Calu3 (cell line): ENCODE measurements around the gene MSLN. TPM values are rescaled to one million over a fixed set of nuclear protein-coding genes. Genes with fewer than 3 reads are reported as not detected.
A peak's percentile ranks its signal among the peaks of the same experiment; 100 is the strongest.
"Not testable (repeated sequence)": the region's sequence is repeated elsewhere in the genome, so short reads cannot be mapped to it uniquely, and the experiment has no call there.

Source experiments
- BruUV-seq: library from RNA; stranded (reverse); fragments of 400-500 nt; replicated peaks from 2 replicates; lab custom pipeline; 2021; lab: Mats Ljungman, UMichigan
- CTCF ChIA-PET: fragments of 300-600 bp; sonication (Branson Sonifier 250); formaldehyde crosslinking; loops from one replicate; lab custom pipeline; 2022; ENCODE audit warnings: antibody characterized with exemption; lab: Charles Lee
- DNase-seq: peaks from one replicate; pipeline ENCODE4 v3.0.0; 2022
- H3K27ac Mint-ChIP-seq: one replicate; pipeline ENCODE4 v1.8.0; 2022; ENCODE audit warnings: mixed read lengths; ENCODE audit not compliant: unreplicated experiment
- H3K27me3 Mint-ChIP-seq: one replicate; pipeline ENCODE4 v1.8.0; 2022; ENCODE audit warnings: mixed read lengths; ENCODE audit not compliant: unreplicated experiment
- H3K36me3 Mint-ChIP-seq: one replicate; pipeline ENCODE4 v1.8.0; 2022; ENCODE audit warnings: mild to moderate bottlenecking, moderate library complexity, mixed read lengths; ENCODE audit not compliant: insufficient read depth, unreplicated experiment
- H3K4me1 Mint-ChIP-seq: one replicate; pipeline ENCODE4 v1.8.0; 2022; ENCODE audit warnings: mild to moderate bottlenecking, low read depth, mixed read lengths; ENCODE audit not compliant: unreplicated experiment
- H3K4me3 Mint-ChIP-seq: one replicate; pipeline ENCODE4 v1.8.0; 2022; ENCODE audit warnings: mild to moderate bottlenecking, low read depth, moderate library complexity, mixed read lengths; ENCODE audit not compliant: unreplicated experiment
- H3K9me3 Mint-ChIP-seq: one replicate; pipeline ENCODE4 v1.8.0; 2022; ENCODE audit warnings: low read depth, mixed read lengths; ENCODE audit not compliant: unreplicated experiment
- intact Hi-C: fragments of 100-400 bp; cut with micrococcal nuclease; formaldehyde crosslinking; loops from one replicate; pipeline ENCODE4 v1.10.0; 2022; ENCODE audit not compliant: unreplicated experiment
- total RNA-seq: library from RNA; stranded (reverse); gene quantifications from 2 replicates; pipeline ENCODE4 v1.2.3, GENCODE V29; 2022
- TF ChIP-seq, protein P1 (sequence below): fragments of 200-600 bp; IDR thresholded peaks from one replicate; pipeline ENCODE4 v1.8.0; 2022; ENCODE audit warnings: antibody characterized with exemption; ENCODE audit not compliant: unreplicated experiment

Gene MSLN
- total RNA-seq, 1 experiment from 2014 or later = 3.4 TPM

DNA sequence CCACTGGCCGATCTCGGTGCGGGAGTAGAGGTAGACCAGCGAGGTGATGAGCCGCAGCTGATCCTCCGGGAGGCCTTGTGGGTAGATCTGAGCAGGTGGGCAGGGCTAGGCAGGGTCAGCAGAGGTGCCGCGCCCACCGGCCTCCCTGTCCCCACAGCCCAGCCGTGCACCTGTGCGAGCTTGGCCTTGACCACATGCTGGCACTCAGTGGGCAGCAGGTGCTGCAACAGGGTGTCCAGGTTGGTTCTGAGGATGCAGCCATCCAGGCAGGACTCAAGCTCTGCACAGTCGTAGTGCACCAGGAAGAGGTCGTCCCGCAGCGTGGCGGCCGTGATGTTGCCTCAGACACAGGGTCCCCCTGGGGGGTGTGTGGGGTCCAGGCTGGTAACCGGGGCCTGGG is 12.4 kb downstream of the MSLN start:
- no peak for DNase-seq
- Mint-ChIP-seq H3K9me3 (no peaks in the 10 kb centered on the region), H3K27me3 (peaks cover 38% of the 10 kb centered on the region), H3K36me3 (peaks cover 4% of the 10 kb centered on the region), H3K4me1 (peaks cover 6% of the 10 kb centered on the region), H3K27ac (no peak overlapping the region), H3K4me3 (no peak overlapping the region)
- intact Hi-C loops = no loop called here
- CTCF ChIA-PET = interaction anchor here (0.7 kb wide), 3 partner anchors 12 to 429 kb away, joined by 4 to 5 read pairs (median 5); no protein-coding TSS in a partner anchor
- no TSS peak for BruUV-seq
- TF ChIP-seq, protein P1, sequence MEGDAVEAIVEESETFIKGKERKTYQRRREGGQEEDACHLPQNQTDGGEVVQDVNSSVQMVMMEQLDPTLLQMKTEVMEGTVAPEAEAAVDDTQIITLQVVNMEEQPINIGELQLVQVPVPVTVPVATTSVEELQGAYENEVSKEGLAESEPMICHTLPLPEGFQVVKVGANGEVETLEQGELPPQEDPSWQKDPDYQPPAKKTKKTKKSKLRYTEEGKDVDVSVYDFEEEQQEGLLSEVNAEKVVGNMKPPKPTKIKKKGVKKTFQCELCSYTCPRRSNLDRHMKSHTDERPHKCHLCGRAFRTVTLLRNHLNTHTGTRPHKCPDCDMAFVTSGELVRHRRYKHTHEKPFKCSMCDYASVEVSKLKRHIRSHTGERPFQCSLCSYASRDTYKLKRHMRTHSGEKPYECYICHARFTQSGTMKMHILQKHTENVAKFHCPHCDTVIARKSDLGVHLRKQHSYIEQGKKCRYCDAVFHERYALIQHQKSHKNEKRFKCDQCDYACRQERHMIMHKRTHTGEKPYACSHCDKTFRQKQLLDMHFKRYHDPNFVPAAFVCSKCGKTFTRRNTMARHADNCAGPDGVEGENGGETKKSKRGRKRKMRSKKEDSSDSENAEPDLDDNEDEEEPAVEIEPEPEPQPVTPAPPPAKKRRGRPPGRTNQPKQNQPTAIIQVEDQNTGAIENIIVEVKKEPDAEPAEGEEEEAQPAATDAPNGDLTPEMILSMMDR = no peak

DNA sequence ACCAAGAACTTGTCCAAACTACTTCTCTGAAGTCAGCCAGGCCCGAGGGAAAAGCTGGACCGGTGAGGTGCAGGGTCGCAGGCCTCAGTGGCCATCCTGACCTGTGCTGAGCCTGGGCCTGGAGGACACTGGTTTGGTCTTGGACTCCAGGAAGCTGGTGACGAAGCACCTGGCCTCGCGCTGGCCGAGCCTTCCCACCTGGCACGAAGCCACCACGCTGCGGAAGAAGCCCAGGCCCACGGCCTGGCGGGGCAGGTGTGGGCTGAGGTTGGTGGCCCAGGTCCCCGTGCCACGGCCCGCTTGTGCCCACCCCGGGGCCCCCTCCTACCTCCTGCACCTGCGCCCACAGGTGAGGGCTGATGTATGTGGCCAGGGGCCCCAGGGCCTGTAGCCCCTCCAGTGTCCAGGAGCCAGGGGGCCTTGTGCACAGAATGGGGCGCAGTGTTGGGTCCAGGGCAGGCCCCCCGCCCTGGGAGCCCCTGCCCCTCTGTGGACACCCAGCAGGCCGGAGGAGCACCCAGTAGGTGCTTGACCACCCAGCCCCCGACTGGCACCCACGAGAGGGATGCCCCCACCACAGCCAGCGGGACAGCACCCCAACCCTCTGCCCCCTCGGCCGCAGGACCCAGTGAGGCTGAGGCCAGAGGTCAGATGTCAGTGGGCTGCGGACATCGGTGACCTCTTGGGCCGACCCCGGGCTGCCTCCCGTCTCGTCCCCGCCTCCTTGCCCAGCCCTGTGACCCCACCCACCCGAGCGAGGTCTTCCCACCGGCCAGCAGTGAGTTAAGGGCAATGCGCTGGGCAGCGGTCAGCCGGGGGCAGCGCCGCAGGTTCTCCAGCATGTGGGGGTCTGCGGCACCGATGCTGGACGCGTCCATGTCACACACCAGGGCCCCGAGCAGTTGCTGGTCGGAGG is 13.8 kb downstream of the MSLN start:
- H3K36me3 Mint-ChIP-seq = no peaks in the 10 kb centered on the region
- intact Hi-C loops = no loop called here
- BruUV-seq = no TSS peak
- peaks cover 38% of the 10 kb centered on the region for H3K27me3 Mint-ChIP-seq
- CTCF ChIA-PET = interaction anchor here (0.9 kb wide), 1 partner anchor 61 kb away, joined by 5 read pairs; no protein-coding TSS in a partner anchor
- H3K9me3 Mint-ChIP-seq = no peaks in the 10 kb centered on the region
- no peak overlapping the region for H3K4me3 Mint-ChIP-seq
- DNase-seq = peak; percentile 60
- peaks cover 8% of the 10 kb centered on the region for H3K4me1 Mint-ChIP-seq
- TF ChIP-seq, protein P1 = no peak
- no peak overlapping the region for H3K27ac Mint-ChIP-seq

DNA sequence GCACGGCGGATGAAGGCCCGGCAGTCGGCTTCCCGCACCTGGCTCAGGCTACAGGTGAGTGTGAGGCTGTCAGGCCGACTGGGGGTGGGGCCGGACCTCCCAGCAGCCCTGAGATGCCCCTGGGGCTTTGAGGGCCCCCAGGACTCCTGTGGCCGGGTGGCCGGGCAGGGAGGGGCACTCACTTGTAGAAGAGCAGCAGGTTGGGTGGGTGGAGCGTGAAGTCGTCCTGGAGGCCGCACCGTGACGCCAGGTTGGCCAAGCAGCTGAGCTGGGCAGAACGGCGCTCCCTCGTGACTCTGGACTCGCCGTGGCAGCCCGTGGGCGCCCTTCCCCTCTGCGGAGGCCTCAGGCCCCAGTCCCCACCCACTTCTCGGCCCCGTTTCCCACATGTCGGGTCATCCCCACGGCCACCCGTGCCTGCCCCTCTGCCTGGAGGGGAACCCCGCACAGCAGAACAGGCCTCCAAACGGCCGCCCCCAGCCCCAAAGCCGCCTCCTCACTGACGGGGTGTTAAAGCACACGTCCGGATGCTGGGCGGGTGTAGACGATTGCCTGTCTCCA is 14.8 kb downstream of the MSLN start:
- no peak for DNase-seq
- Mint-ChIP-seq H3K27me3 (peaks cover 38% of the 10 kb centered on the region), H3K27ac (no peak overlapping the region), H3K4me3 (no peak overlapping the region), H3K9me3 (no peaks in the 10 kb centered on the region), H3K36me3 (no peaks in the 10 kb centered on the region), H3K4me1 (peaks cover 8% of the 10 kb centered on the region)
- no TSS peak for BruUV-seq
- TF ChIP-seq, protein P1 = no peak
- CTCF ChIA-PET = no interaction called here
- intact Hi-C loops = no loop called here

DNA sequence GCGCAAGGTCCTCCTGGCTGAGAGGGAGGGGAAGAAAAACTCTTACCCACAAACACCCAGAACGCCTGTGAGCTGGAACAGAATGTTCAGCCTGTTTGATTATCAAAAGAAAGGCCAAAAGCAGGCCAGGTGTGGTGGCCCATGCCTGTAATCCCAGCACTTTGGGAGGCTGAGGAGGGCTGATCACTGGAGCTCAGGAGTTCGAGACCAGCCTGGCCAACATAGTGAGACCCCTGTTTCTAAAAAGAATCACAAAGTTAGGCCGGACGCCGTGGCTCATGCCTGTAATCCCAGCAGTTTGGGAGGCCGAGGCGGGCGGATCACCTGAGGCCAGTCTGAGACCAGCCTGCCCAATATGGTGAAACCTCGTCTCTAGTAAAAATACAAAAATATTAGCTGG is 15.8 kb downstream of the MSLN start:
- H3K27ac Mint-ChIP-seq, BruUV-seq, H3K4me1 Mint-ChIP-seq, H3K36me3 Mint-ChIP-seq, DNase-seq, H3K9me3 Mint-ChIP-seq, intact Hi-C loops, H3K4me3 Mint-ChIP-seq: not testable (repeated sequence)
- peaks cover 31% of the 10 kb centered on the region for H3K27me3 Mint-ChIP-seq
- CTCF ChIA-PET = interaction anchor here (0.7 kb wide), 1 partner anchor 278 kb away, joined by 3 read pairs; no protein-coding TSS in a partner anchor
